LHCN-M2 (cell line): ENCODE data around the gene DIO3. TPM values are rescaled to one million over a fixed set of nuclear protein-coding genes. Genes with fewer than 3 reads are reported as not detected.

Experiments
- DNase-seq: peaks from one replicate; pipeline ENCODE4 v3.0.0-alpha.2; 2012; ENCODE audit warnings: low read depth
- total RNA-seq: library from RNA; depleted of rRNA; stranded (reverse); fragments of >200 nt; gene quantifications from 2 replicates; pipeline ENCODE4 v1.2.3, GENCODE V29; 2014; rRNA removed

DIO3 gene
- total RNA-seq, 1 experiment from 2014 or later, result not detected

- no peak for DNase-seq
Measured at GRCh38 chr14:101598571-101599233, 37.4 kb downstream of the DIO3 start.

GRCh38 chr14:101599234-101599885 lies 38.1 kb downstream of the DIO3 start:
- DNase-seq, result no peak

GRCh38 chr14:101600336-101600890 lies 39.1 kb downstream of the DIO3 start:
- DNase-seq, result no peak

- no peak for DNase-seq
Measured at GRCh38 chr14:101600891-101601605, 39.8 kb downstream of the DIO3 start.

GRCh38 chr14:101601606-101602465 lies 40.5 kb downstream of the DIO3 start:
- DNase-seq, result no peak

GRCh38 chr14:101602466-101602840 lies 41.2 kb downstream of the DIO3 start:
- no peak for DNase-seq

- DNase-seq, result no peak
Measured at GRCh38 chr14:101603096-101603495, 41.8 kb downstream of the DIO3 start.

GRCh38 chr14:101604228-101604934 lies 43.1 kb downstream of the DIO3 start:
- DNase-seq, result no peak

- peak; percentile 47 for DNase-seq
Measured at GRCh38 chr14:101604935-101605780, 43.9 kb downstream of the DIO3 start.

- DNase-seq, result no peak
Measured at GRCh38 chr14:101605836-101606235, 44.5 kb downstream of the DIO3 start.

Other genes with a start within 250 kb of the DIO3 start
- 78.0 and 86.3 TPM in 2 replicates for gene PPP2R5C, start 200.2 kb downstream of the DIO3 start, total RNA-seq